Breast epithelium (tissue), 4 donors: Measurements from ENCODE around the gene RPL39L. TPM values are rescaled to one million over a fixed set of nuclear protein-coding genes. Genes with fewer than 3 reads are reported as not detected.
"Not testable (repeated sequence)": the region's sequence is repeated elsewhere in the genome, so short reads cannot be mapped to it uniquely, and the experiment has no call there.

Experiments used
- DNase-seq, 2 donors: peaks; one replicate each; pipeline ENCODE4 v3.0.0-alpha.2; 2019; ENCODE audit warnings: low spot score in 2 of 2
- H3K27ac ChIP-seq, 2 donors: fragments of 200-600 bp; sonication (generic) in 1 of 2; one replicate each; pipeline ENCODE4 v1.5.1; 2016 to 2019; ENCODE audit warnings: mild to moderate bottlenecking in 1 of 2
- H3K27me3 ChIP-seq, 2 donors: fragments of 200-600 bp; sonication (generic) in 1 of 2; one replicate each; pipeline versions ENCODE4 v1.5.1 to v1.6.0; 2017 to 2019; ENCODE audit warnings: control low read depth in 1 of 2, mild to moderate bottlenecking in 1 of 2
- H3K36me3 ChIP-seq: fragments of 200-600 bp; one replicate; pipeline ENCODE4 v1.5.1; 2019
- H3K4me1 ChIP-seq, 2 donors: fragments of 200-600 bp; sonication (generic); one replicate each; pipeline ENCODE4 v1.5.1; 2016 to 2019; ENCODE audit warnings: control low read depth in 1 of 2
- H3K4me3 ChIP-seq, 3 donors: fragments of 200-600 bp; sonication (generic); 1 replicate in 2 of 3; 2 replicates in 1 of 3; pipeline ENCODE4 v1.5.1; 2016 to 2019; ENCODE audit warnings: mild to moderate bottlenecking in 3 of 3, moderate library complexity in 2 of 3
- H3K9me3 ChIP-seq, 2 donors: fragments of 200-600 bp; sonication (generic) in 1 of 2; one replicate each; pipeline ENCODE4 v1.5.1; 2016 to 2019; ENCODE audit warnings: control low read depth in 1 of 2
- POLR2A ChIP-seq: fragments of 450-650 bp; IDR thresholded peaks from one replicate; pipeline ENCODE4 v1.6.1; 2016; ENCODE audit warnings: antibody characterized with exemption, mild to moderate bottlenecking, moderate library complexity
- POLR2AphosphoS5 ChIP-seq, 3 donors: sonication (generic); formaldehyde crosslinking; IDR thresholded peaks; one replicate each; pipeline ENCODE4 v1.6.1; 2017; ENCODE audit warnings: antibody characterized with exemption in 3 of 3
- intact Hi-C: fragments of 100-400 bp; cut with DNase I; formaldehyde crosslinking; loops from one replicate; pipeline ENCODE4 v1.15.1; 2023; ENCODE audit warnings: low total_unique reads
- total RNA-seq, 3 donors: library from RNA; depleted of rRNA; stranded (reverse); fragments of >200 nt; gene quantifications; one replicate each; pipeline ENCODE4 v1.1.0, GENCODE V29; 2016
- TF ChIP-seq, protein P1 (sequence below), 3 donors: fragments of 450-650 bp; IDR thresholded peaks; one replicate each; pipeline ENCODE4 v1.5.1; 2016 to 2017; ENCODE audit warnings: antibody characterized with exemption in 3 of 3, mild to moderate bottlenecking in 3 of 3, moderate library complexity in 3 of 3

Gene RPL39L
- total RNA-seq, 3 donors from 2014 or later = 5.4 to 15.4 (median 14.6) TPM

DNA sequence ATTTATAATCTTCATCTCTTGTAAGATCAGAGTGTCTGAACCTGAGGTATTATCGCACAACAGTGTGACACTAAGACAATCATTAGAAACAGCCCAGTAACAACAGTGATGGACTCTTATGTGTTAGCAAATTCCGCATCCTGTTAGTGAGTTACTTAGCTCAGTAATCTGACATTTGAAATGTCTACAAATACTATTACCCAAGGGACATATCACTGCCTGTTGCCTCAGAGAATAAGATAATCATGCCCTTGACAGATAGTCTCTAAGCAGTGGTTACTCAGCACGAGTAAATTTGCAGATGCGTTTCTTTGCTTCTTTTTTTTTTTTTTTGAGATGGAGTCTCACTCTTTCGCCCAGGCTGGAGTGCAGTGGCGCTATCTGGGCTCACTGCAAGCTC is 44.6 kb upstream of the RPL39L start:
- H3K27me3 ChIP-seq = no peaks in the 10 kb centered on the region
- DNase-seq = no peak
- no peaks in the 10 kb centered on the region for H3K9me3 ChIP-seq
- no peaks in the 10 kb centered on the region for H3K36me3 ChIP-seq
- no peak for TF ChIP-seq POLR2AphosphoS5 (IDR thresholded peaks at IDR 0.05)
- TF ChIP-seq, protein P1, sequence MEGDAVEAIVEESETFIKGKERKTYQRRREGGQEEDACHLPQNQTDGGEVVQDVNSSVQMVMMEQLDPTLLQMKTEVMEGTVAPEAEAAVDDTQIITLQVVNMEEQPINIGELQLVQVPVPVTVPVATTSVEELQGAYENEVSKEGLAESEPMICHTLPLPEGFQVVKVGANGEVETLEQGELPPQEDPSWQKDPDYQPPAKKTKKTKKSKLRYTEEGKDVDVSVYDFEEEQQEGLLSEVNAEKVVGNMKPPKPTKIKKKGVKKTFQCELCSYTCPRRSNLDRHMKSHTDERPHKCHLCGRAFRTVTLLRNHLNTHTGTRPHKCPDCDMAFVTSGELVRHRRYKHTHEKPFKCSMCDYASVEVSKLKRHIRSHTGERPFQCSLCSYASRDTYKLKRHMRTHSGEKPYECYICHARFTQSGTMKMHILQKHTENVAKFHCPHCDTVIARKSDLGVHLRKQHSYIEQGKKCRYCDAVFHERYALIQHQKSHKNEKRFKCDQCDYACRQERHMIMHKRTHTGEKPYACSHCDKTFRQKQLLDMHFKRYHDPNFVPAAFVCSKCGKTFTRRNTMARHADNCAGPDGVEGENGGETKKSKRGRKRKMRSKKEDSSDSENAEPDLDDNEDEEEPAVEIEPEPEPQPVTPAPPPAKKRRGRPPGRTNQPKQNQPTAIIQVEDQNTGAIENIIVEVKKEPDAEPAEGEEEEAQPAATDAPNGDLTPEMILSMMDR (IDR thresholded peaks at IDR 0.05) = no peak
- no peak for TF ChIP-seq POLR2A
- intact Hi-C loops = no loop called here
- H3K4me3 ChIP-seq = no peak overlapping the region
- no peak overlapping the region for H3K27ac ChIP-seq
- H3K4me1 ChIP-seq = peaks cover 0 to 11% of the 10 kb centered on the region in 2 donors

DNA sequence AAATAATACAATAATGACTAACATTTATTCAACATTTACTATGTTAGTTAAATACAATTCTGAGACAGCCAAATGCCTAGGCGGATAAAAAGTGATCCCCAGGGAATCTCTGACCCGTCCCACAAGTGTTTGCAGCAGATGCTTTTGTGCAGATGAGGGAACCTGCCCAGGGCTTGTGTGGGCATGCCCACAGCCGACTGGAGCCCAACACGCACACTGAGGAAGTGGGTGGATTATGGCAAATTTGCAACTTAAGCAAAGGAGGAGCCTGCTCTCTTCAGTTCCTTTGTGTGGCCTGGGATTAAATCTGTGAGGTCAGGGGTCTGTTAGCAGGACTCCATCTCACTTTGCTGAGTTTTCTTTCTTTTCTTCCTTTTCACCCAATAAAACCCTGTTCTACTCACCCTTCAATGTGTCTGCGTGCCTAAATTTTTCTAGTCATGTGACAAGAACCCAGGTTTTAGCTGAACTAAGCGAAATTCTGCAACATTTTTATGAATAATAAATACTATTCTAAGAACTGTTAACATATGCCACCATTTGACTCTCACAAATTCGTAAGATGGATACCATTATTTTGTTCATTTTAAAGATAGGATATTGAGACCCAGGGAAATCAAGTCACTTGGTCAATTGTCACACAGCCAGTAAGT is 44.0 kb upstream of the RPL39L start:
- no peak for TF ChIP-seq POLR2AphosphoS5 (IDR thresholded peaks at IDR 0.05)
- TF ChIP-seq, protein P1 (IDR thresholded peaks at IDR 0.05) = no peak
- TF ChIP-seq POLR2A = no peak
- DNase-seq = peak in 1 of 2 donors; percentile 71
- intact Hi-C loops = no loop called here
- Histone ChIP-seq H3K9me3 (no peaks in the 10 kb centered on the region), H3K4me1 (peaks cover 0 to 11% of the 10 kb centered on the region in 2 donors), H3K36me3 (no peaks in the 10 kb centered on the region), H3K4me3 (no peak overlapping the region), H3K27ac (peak overlapping the region in 1 of 2 donors; percentile 32), H3K27me3 (no peaks in the 10 kb centered on the region)

DNA sequence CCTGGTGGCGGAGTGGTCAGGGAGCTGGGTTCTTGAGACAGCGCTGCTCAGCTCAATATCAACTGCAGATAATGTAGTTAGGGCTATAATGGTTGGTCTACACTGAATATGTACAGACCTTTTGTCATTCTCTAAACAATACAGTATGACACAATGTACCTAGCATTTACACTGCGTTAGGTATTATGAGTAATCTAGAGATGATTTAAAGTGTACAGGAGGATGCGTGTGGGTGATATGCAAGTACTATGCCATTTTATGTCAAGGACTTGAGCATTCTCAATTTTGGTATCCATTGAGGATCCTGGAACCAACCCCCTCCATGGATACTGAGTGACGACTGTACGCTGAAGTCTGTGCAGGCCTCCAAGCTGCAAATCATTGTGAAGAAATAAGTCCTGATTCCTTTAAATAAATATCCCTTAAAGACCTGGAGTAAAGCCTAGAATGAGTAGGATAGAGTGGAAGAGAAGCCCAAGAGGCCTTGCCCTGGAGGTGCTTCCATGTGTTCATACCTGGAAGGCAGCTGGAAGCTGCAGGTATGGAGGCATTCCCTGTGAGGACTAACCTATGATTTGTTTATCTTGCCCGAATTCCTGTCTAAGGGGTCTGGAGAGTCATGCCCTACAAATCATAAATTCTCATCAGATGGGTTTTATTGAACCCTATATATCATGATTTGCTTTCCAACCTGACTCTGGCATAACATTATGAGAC is 42.3 kb upstream of the RPL39L start:
- H3K4me3 ChIP-seq = no peak overlapping the region
- no peaks in the 10 kb centered on the region for H3K9me3 ChIP-seq
- no peaks in the 10 kb centered on the region for H3K27me3 ChIP-seq
- intact Hi-C loops = no loop called here
- H3K4me1 ChIP-seq = peaks cover 0 to 4% of the 10 kb centered on the region in 2 donors
- TF ChIP-seq, protein P1 (IDR thresholded peaks at IDR 0.05) = no peak
- TF ChIP-seq POLR2A (no peak), POLR2AphosphoS5 (IDR thresholded peaks at IDR 0.05) (no peak)
- no peak overlapping the region for H3K27ac ChIP-seq
- DNase-seq = no peak
- no peaks in the 10 kb centered on the region for H3K36me3 ChIP-seq

DNA sequence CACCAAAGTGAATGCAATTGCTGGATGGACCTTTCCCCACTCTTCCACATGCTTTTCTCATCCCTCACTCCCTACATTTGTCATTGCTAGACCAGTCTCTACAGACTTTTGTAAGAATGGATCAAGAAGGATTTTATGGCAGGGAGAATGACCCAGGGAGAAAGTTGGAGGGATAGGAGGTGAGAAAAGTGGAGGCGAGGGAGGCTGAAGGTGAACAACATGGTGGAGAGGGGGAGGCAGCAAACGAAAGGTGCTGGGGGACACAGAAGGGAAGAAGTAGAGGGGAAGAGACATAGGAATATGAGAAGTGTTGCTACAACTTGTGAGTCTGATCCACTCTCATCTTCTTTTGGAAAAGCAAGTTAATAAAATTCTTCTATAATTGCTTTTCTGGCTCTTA is 33.6 kb upstream of the RPL39L start:
- Histone ChIP-seq H3K4me3 (no peak overlapping the region), H3K27ac (peak overlapping the region; percentile 12 to 22), H3K27me3 (no peaks in the 10 kb centered on the region), H3K4me1 (no peaks in the 10 kb centered on the region), H3K9me3 (no peaks in the 10 kb centered on the region), H3K36me3 (no peaks in the 10 kb centered on the region)
- intact Hi-C loops = loop anchor here (2.0 kb wide), 1 partner anchor 52 kb away; no protein-coding TSS in a partner anchor
- DNase-seq = no peak
- no peak for TF ChIP-seq POLR2A
- TF ChIP-seq POLR2AphosphoS5 (IDR thresholded peaks at IDR 0.05) = no peak
- TF ChIP-seq, protein P1 (IDR thresholded peaks at IDR 0.05) = no peak

DNA sequence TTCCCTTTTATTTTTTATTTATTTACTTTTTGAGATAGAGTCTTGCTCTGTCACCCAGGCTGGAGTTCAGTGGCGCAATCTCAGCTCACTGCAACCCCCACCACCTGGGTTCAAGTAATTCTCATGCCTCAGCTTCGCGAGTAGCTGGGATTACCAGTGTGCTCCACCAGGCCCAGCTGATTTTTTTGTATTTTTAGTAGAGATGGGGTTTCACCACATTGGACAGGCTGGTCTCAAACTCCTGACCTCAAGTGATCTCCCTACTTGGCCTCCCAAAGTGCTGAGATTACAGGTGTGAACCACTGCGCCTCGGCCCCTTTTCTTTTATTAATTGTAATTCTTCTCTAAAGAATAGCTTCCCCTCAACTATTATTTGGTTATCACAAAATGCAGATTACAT is 31.6 kb upstream of the RPL39L start:
- H3K27ac ChIP-seq, DNase-seq, H3K27me3 ChIP-seq, H3K36me3 ChIP-seq, H3K4me1 ChIP-seq, H3K9me3 ChIP-seq, intact Hi-C loops, H3K4me3 ChIP-seq: not testable (repeated sequence)
